DND-41 (cell line): ENCODE results near the gene RHBDF2.

ENCODE experiments used
- ATAC-seq: fragments of 200-7000 bp; cut with Tn5 transposase; 3 replicates; pipeline ENCODE4 v1.9.1; 2021; ENCODE audit warnings: low read depth; ENCODE audit not compliant: insufficient read depth
- DNase-seq: peaks from one replicate; pipeline ENCODE4 v3.0.0-alpha.2; 2020
- H2AFZ ChIP-seq: 2 replicates; pipeline ENCODE4 v1.6.0; 2012; ENCODE audit warnings: low read depth, low read length
- H3K27ac ChIP-seq: 2 replicates; pipeline ENCODE4 v1.5.1; 2012; ENCODE audit warnings: low read length, inconsistent platforms
- H3K27me3 ChIP-seq: fragments of 200-600 bp; sonication (generic); 2 replicates; pipeline ENCODE4 v1.6.0; 2012; ENCODE audit warnings: low read length, mild to moderate bottlenecking, inconsistent platforms; ENCODE audit not compliant: insufficient read depth, poor library complexity
- H3K36me3 ChIP-seq: 2 replicates; pipeline ENCODE4 v1.5.1; 2012; ENCODE audit warnings: low read length, inconsistent platforms; ENCODE audit not compliant: insufficient read depth
- H3K4me1 ChIP-seq: 2 replicates; pipeline ENCODE4 v1.5.1; 2012; ENCODE audit warnings: mild to moderate bottlenecking, low read length; ENCODE audit not compliant: insufficient read depth
- H3K4me2 ChIP-seq: 2 replicates; pipeline ENCODE4 v1.6.0; 2012; ENCODE audit warnings: mild to moderate bottlenecking, moderate library complexity, low read length, inconsistent platforms; ENCODE audit not compliant: insufficient read depth
- H3K4me3 ChIP-seq, 2 experiments: fragments of 200-600 bp in 1 of 2; shearing (Covaris generic) in 1 of 2; 2 replicates each; pipeline ENCODE4 v1.5.1; 2012 to 2016; ENCODE audit warnings: inconsistent platforms in 2 of 2, low read length in 2 of 2, mild to moderate bottlenecking in 2 of 2, low read depth in 1 of 2, moderate library complexity in 1 of 2
- H3K79me2 ChIP-seq: 2 replicates; pipeline ENCODE4 v1.6.0; 2012; ENCODE audit warnings: low read length, inconsistent platforms; ENCODE audit not compliant: insufficient read depth
- H3K9ac ChIP-seq: 2 replicates; pipeline ENCODE4 v1.6.0; 2012; ENCODE audit warnings: low read depth, mild to moderate bottlenecking, inconsistent platforms, low read length, moderate library complexity
- H3K9me3 ChIP-seq: 2 replicates; pipeline ENCODE4 v1.5.1; 2012; ENCODE audit warnings: low read length, moderate library complexity, mild to moderate bottlenecking, inconsistent platforms; ENCODE audit not compliant: insufficient read depth, severe bottlenecking
- H4K20me1 ChIP-seq: 2 replicates; pipeline ENCODE4 v1.6.0; 2012; ENCODE audit warnings: low read length; ENCODE audit not compliant: insufficient read depth
- CTCF ChIP-seq: IDR thresholded peaks from 2 replicates; pipeline ENCODE4 v1.5.1; 2012; ENCODE audit warnings: borderline replicate concordance, low read length, moderate library complexity, mild to moderate bottlenecking; ENCODE audit not compliant: poor library complexity, severe bottlenecking; ENCODE audit errors: extremely low read depth
- EZH2 ChIP-seq: IDR thresholded peaks from 3 replicates; pipeline ENCODE4 v1.6.1; 2012; ENCODE audit warnings: borderline replicate concordance, low read depth, mild to moderate bottlenecking, moderate library complexity, low read length, inconsistent platforms; ENCODE audit not compliant: severe bottlenecking

The RHBDF2 gene

GRCh38 chr17:76498876-76499251 is 2.4 kb downstream of the RHBDF2 start:
- Histone ChIP-seq H2AFZ (no peak overlapping the region), H3K9ac (no peak overlapping the region), H3K4me3 (no peak overlapping the region), H4K20me1 (peaks cover 16% of the 10 kb centered on the region; the same call in 1 of the 2 replicates), H3K9me3 (no peaks in the 10 kb centered on the region), H3K4me2 (no peak overlapping the region), H3K27ac (no peak overlapping the region), H3K4me1 (peaks cover 13% of the 10 kb centered on the region), H3K36me3 (no peaks in the 10 kb centered on the region), H3K27me3 (peaks cover 15% of the 10 kb centered on the region), H3K79me2 (no peaks in the 10 kb centered on the region)
- no peak for ATAC-seq
- no peak for DNase-seq
- TF ChIP-seq CTCF (no peak), EZH2 (no peak)

- Histone ChIP-seq H3K9me3 (no peaks in the 10 kb centered on the region), H3K27me3 (peaks cover 15% of the 10 kb centered on the region), H3K79me2 (no peaks in the 10 kb centered on the region), H3K27ac (no peak overlapping the region), H3K9ac (no peak overlapping the region), H2AFZ (no peak overlapping the region), H3K4me1 (peaks cover 17% of the 10 kb centered on the region), H3K4me2 (no peak overlapping the region), H4K20me1 (peaks cover 16% of the 10 kb centered on the region; the same call in 1 of the 2 replicates), H3K4me3 (no peak overlapping the region), H3K36me3 (no peaks in the 10 kb centered on the region)
- no peak for TF ChIP-seq EZH2
- TF ChIP-seq CTCF, result no peak
- DNase-seq (no peak), ATAC-seq (no peak)
Observed at GRCh38 chr17:76497979-76498875, 3.0 kb downstream of the RHBDF2 start.

- peaks cover 15% of the 10 kb centered on the region for H3K27me3 ChIP-seq
- no peak for TF ChIP-seq EZH2
- no peak overlapping the region for H3K9ac ChIP-seq
- H2AFZ ChIP-seq, result no peak overlapping the region
- H3K4me2 ChIP-seq, result no peak overlapping the region
- no peak overlapping the region for H3K27ac ChIP-seq
- no peaks in the 10 kb centered on the region for H3K79me2 ChIP-seq
- DNase-seq (no peak), ATAC-seq (no peak)
- H3K36me3 ChIP-seq, result no peaks in the 10 kb centered on the region
- peaks cover 18% of the 10 kb centered on the region for H3K4me1 ChIP-seq
- no peak overlapping the region for H3K4me3 ChIP-seq
- H3K9me3 ChIP-seq, result no peaks in the 10 kb centered on the region
- peaks cover 16% of the 10 kb centered on the region; the same call in 1 of the 2 replicates for H4K20me1 ChIP-seq
Observed at GRCh38 chr17:76497699-76497978, 3.6 kb downstream of the RHBDF2 start.

GRCh38 chr17:76496464-76496863 is 4.8 kb downstream of the RHBDF2 start:
- Histone ChIP-seq H3K79me2 (no peaks in the 10 kb centered on the region), H3K27me3 (peaks cover 15% of the 10 kb centered on the region)
- no peak for ATAC-seq

More at GRCh38 chr17:76496464-76496863, 4.8 kb downstream of the RHBDF2 start:
- no peak for TF ChIP-seq EZH2
- TF ChIP-seq CTCF, result no peak
- Histone ChIP-seq H4K20me1 (peaks cover 16% of the 10 kb centered on the region; the same call in 1 of the 2 replicates), H3K4me1 (peaks cover 7% of the 10 kb centered on the region), H3K9me3 (no peaks in the 10 kb centered on the region), H2AFZ (no peak overlapping the region), H3K36me3 (no peaks in the 10 kb centered on the region), H3K4me2 (no peak overlapping the region), H3K4me3 (no peak overlapping the region), H3K9ac (no peak overlapping the region), H3K27ac (no peak overlapping the region)
- DNase-seq, result no peak
